NB4 (cell line): ENCODE measurements around the gene SCLY.

Source experiments
- DNase-seq: peaks from one replicate; pipeline ENCODE4 v3.0.0; 2010; ENCODE audit warnings: low read depth
- H3K4me3 ChIP-seq: one replicate; pipeline ENCODE4 v1.5.1; 2011; ENCODE audit warnings: mild to moderate bottlenecking, low read depth, low read length, moderate library complexity
- CTCF ChIP-seq: IDR thresholded peaks from one replicate; pipeline ENCODE4 v1.5.1; 2012; ENCODE audit warnings: low read depth, low read length
- MAX ChIP-seq: IDR thresholded peaks from 2 replicates; pipeline ENCODE4 v1.6.1; 2011; ENCODE audit warnings: low read depth, low read length
- MYC ChIP-seq: IDR thresholded peaks from 2 replicates; pipeline ENCODE4 v1.6.1; 2011; ENCODE audit warnings: low read depth, low read length
- POLR2A ChIP-seq: IDR thresholded peaks from 2 replicates; pipeline ENCODE4 v1.6.1; 2011; ENCODE audit warnings: mild to moderate bottlenecking; ENCODE audit not compliant: insufficient read length; ENCODE audit errors: extremely low read depth

The SCLY gene

GRCh38 chr2:238129166-238130010, 68.6 kb downstream of the SCLY start:
- TF ChIP-seq POLR2A (no peak), MAX (no peak), MYC (no peak), CTCF (no peak)
- H3K4me3 ChIP-seq = no peak overlapping the region
- DNase-seq = no peak

- TF ChIP-seq POLR2A (no peak), CTCF (no peak)
- no peak overlapping the region for H3K4me3 ChIP-seq
- DNase-seq = no peak
Measured at GRCh38 chr2:238130111-238130695, 69.4 kb downstream of the SCLY start.

GRCh38 chr2:238130696-238131628, 70.2 kb downstream of the SCLY start:
- TF ChIP-seq POLR2A = no peak
- TF ChIP-seq CTCF = no peak
- no peak for TF ChIP-seq MYC
- H3K4me3 ChIP-seq = no peak overlapping the region
- no peak for DNase-seq

GRCh38 chr2:238131761-238132462, 71.1 kb downstream of the SCLY start:
- DNase-seq = no peak
- TF ChIP-seq POLR2A (no peak), CTCF (no peak), MAX (no peak), MYC (no peak)
- H3K4me3 ChIP-seq = no peak overlapping the region

- no peak for DNase-seq
- no peak overlapping the region for H3K4me3 ChIP-seq
- TF ChIP-seq POLR2A (no peak), MAX (no peak), CTCF (no peak), MYC (no peak)
Measured at GRCh38 chr2:238132463-238133450, 72.0 kb downstream of the SCLY start.
